GM12873 (cell line): Measurements from ENCODE around the gene CEP250.

Source experiments
- TF ChIP-seq, protein P1 (sequence below): IDR thresholded peaks from 2 replicates; pipeline ENCODE4 v1.5.1; 2012; ENCODE audit warnings: low read depth, mild to moderate bottlenecking, moderate library complexity, low read length, control low read depth; ENCODE audit not compliant: insufficient read depth; ENCODE audit errors: missing control alignments

The CEP250 gene

DNA sequence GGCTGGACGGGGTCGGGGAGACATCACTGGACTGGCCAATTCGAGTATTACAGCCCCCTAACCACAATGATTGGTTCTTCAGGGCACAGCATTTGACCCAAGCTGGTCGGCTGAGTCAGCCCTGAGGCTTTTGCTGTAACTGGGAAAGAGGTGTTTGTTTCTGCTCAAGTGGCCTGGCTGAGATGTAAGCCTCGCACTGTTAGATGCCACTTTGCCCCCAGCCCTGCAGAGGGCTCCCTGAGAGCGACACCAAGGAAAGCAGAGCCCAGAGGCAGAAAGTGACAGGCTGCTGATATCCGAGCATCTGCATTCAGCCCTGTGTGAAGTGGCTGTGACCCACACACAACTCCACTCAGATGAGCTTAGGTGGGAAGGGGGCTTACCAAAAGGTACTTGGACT lies 105.9 kb downstream of the CEP250 start:
- TF ChIP-seq, protein P1, sequence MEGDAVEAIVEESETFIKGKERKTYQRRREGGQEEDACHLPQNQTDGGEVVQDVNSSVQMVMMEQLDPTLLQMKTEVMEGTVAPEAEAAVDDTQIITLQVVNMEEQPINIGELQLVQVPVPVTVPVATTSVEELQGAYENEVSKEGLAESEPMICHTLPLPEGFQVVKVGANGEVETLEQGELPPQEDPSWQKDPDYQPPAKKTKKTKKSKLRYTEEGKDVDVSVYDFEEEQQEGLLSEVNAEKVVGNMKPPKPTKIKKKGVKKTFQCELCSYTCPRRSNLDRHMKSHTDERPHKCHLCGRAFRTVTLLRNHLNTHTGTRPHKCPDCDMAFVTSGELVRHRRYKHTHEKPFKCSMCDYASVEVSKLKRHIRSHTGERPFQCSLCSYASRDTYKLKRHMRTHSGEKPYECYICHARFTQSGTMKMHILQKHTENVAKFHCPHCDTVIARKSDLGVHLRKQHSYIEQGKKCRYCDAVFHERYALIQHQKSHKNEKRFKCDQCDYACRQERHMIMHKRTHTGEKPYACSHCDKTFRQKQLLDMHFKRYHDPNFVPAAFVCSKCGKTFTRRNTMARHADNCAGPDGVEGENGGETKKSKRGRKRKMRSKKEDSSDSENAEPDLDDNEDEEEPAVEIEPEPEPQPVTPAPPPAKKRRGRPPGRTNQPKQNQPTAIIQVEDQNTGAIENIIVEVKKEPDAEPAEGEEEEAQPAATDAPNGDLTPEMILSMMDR = peak; percentile 63

DNA sequence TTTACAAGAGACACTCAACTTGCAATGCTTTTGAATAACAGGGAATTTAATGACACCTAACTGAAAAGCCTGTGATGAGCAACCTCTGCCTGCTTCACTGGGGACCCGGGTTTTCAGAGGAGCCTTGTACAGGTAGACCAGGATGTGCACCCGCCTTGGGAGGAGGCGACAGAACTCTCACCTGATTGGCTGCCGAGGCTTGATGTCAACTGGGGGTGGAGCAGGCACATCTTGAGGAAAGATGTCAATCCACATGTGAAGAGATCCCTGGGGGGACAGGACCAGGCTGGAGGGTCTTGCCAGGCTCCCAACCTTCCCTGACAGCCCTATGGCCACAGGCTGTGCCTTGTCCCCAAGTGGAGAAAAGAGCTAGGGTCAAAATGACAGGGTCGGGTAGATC lies 106.3 kb downstream of the CEP250 start:
- TF ChIP-seq, protein P1 = no peak

DNA sequence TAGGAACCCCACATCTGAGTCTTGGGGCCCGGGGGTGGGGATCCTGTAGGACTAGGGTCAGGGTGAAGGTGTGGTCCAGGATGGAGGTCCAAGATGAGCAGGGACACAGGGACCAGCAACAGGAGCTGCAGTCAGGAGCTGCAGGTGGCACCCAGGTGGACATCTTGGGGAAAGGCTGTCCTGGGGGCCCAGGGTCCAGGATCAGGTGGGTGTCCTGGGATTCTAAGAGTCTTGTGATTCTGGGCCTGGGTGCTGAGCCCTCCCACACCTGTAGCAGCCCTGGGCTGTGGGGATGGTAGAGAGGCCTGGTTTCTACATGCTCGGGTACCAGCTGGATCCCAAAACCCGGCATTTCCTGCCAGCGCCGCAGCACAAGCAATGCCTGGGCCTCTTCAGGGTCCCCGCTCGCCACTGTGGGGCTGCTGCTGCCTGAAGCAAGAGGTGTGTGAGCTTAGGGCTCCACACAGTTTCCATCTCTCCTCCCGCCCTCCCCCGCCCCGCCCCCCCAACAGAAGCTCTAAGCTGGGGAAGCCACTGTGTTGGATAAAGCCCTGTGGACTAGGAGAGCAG lies 107.2 kb downstream of the CEP250 start:
- TF ChIP-seq, protein P1 = no peak

DNA sequence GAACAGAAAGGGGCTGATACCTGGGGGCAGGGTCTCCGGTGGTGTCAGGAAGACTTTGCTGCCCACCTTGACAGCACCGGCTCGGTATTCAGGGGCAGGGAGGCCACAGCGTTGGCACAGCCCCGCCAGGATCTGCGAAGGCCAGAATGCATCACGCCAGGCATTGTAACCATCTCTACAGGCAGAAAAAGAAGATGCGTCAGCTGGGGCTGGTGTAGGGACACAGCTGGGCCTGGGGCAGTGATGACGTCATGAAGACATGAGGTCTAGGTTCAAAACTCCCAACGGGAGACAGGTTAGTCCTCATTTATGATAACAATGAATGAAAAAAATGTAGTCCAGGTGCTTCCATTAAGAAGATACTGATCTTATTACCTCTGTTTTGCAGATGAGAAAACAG lies 108.4 kb downstream of the CEP250 start:
- TF ChIP-seq, protein P1 = no peak

DNA sequence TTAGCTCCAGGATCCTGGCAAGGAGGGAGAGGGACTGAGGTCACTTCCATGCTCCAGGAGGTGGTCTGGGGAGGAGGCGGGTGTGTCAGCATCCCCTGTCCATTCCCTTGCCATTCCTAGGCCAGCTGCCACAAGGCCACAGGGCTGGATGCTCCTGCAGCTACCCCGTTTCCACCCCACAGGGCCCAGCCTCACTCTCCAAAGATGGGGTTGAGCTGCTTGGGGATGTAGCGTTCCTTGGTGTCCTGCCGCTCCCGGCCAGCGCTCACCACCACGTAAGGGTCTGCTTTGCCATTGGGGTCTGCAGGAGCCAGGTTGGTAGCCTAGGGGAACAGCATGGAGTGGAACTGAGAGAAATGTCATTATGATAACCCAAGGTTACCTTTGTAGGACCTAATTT lies 109.5 kb downstream of the CEP250 start:
- TF ChIP-seq, protein P1 = no peak

DNA sequence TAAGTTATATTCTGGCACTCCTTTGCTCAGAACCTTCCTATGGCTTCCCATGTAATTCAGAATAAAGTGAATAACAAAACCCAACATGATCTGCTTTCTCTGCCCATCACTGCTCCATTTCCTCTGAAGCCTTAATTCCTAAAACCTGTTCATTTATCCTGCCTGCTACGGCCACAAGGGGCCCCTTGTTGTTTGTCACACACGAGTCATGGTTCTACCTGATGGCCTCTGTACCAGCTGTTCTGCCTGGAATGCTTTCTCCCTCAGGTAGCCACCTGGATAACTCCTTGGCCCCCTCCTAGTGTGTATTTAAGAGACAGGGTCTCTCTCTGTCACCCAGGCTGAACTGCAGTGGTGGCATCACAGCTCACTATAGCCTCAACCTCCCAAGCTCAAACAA lies 113.2 kb downstream of the CEP250 start:
- TF ChIP-seq, protein P1 = peak; percentile 42
